Thyroid gland (tissue), 4 donors: ENCODE measurements around the gene FRYL. TPM values are rescaled to one million over a fixed set of nuclear protein-coding genes. Genes with fewer than 3 reads are reported as not detected.

Experiments used
- DNase-seq, 2 donors: peaks; one replicate each; pipeline ENCODE4 v3.0.0-alpha.2; 2019
- H3K27ac ChIP-seq, 3 donors: fragments of 200-600 bp; sonication (generic); 1 replicate in 2 of 3; 2 replicates in 1 of 3; pipeline ENCODE4 v1.5.1; 2016 to 2019; ENCODE audit warnings: mild to moderate bottlenecking in 1 of 3, moderate library complexity in 1 of 3
- H3K27me3 ChIP-seq: fragments of 200-600 bp; sonication (generic); one replicate; pipeline ENCODE4 v1.5.1; 2019
- H3K36me3 ChIP-seq, 2 donors: fragments of 200-600 bp; sonication (generic); one replicate each; pipeline ENCODE4 v1.5.1; 2016 to 2019
- H3K4me1 ChIP-seq, 2 donors: fragments of 200-600 bp; sonication (generic); one replicate each; pipeline ENCODE4 v1.5.1; 2017 to 2019
- H3K4me3 ChIP-seq, 3 donors: fragments of 200-600 bp; sonication (generic); replicated peaks in 1 of 3; 1 replicate in 2 of 3; 2 replicates in 1 of 3; pipeline ENCODE4 v1.5.1; 2016; ENCODE audit warnings: mild to moderate bottlenecking in 1 of 3
- H3K9me3 ChIP-seq: fragments of 200-600 bp; sonication (generic); one replicate; pipeline ENCODE4 v1.5.1; 2017
- POLR2A ChIP-seq, 2 donors: fragments of 450-650 bp; IDR thresholded peaks; one replicate each; pipeline ENCODE4 v1.6.1; 2017; ENCODE audit warnings: antibody characterized with exemption in 2 of 2, mild to moderate bottlenecking in 2 of 2, moderate library complexity in 1 of 2
- WGBS, 2 donors: methylation state at CpG; one replicate each; pipeline ENCODE4 v1.1.5; 2017; 5-methylcytosine and 5-hydroxymethylcytosine counted together
- intact Hi-C: fragments of 100-400 bp; cut with DNase I; formaldehyde crosslinking; loops from one replicate; pipeline ENCODE4 v1.15.1; 2023
- total RNA-seq, 4 donors: library from RNA; depleted of rRNA; stranded (reverse); fragments of >200 nt; gene quantifications; one replicate each; pipeline ENCODE4 v1.2.3, GENCODE V29; 2016
- TF ChIP-seq, protein P1 (sequence below), 6 experiments: fragments of 200-600 bp in 3 of 6; fragments of 450-650 bp in 3 of 6; sonication (generic) in 3 of 6; IDR thresholded peaks; one replicate each; pipeline ENCODE4 v1.5.1; 2016 to 2019; ENCODE audit warnings: antibody characterized with exemption in 6 of 6, mild to moderate bottlenecking in 2 of 6, inconsistent platforms in 1 of 6, moderate library complexity in 1 of 6

FRYL gene
- total RNA-seq, 4 donors from 2014 or later = 48.7 to 90.4 (median 67.8) TPM

DNA sequence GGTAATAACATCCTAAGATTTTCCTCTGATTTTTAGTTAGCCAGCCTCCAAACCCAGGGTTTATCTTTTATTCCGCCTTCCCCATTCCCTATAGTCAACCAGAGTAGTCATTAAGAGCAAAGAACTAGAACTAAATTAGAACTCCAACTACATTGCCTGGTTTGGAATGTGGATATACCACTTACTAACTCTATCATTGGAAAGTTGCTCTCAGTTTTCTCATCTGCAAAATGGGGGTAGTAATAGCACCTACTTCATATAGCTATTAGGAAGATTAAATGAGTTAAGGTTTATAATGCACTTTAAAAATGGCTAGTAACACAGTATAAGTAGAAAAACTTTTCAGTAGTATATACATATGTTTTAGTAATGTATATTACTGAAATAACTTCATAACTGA, 226.4 kb downstream of the FRYL start:
- intact Hi-C loops = no loop called here

DNA sequence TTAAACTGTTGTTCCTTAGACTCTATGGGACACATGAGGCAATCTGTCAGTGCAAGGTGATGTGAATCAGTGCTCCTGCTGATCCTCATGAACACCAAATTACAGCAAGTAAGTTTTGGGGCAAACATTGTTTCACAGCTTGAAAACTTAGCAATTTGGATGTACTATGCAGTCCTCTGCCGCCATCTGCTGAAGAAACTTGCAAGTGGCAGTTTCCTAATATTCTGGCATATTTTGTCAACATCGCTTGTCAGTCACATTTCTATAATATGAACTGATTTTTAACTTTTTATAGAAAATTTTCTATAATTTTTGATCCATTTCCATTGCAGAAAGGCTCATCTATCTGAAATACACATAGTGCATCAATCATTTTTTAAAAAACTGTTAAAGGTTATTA, 233.7 kb downstream of the FRYL start:
- TF ChIP-seq, protein P1, sequence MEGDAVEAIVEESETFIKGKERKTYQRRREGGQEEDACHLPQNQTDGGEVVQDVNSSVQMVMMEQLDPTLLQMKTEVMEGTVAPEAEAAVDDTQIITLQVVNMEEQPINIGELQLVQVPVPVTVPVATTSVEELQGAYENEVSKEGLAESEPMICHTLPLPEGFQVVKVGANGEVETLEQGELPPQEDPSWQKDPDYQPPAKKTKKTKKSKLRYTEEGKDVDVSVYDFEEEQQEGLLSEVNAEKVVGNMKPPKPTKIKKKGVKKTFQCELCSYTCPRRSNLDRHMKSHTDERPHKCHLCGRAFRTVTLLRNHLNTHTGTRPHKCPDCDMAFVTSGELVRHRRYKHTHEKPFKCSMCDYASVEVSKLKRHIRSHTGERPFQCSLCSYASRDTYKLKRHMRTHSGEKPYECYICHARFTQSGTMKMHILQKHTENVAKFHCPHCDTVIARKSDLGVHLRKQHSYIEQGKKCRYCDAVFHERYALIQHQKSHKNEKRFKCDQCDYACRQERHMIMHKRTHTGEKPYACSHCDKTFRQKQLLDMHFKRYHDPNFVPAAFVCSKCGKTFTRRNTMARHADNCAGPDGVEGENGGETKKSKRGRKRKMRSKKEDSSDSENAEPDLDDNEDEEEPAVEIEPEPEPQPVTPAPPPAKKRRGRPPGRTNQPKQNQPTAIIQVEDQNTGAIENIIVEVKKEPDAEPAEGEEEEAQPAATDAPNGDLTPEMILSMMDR (IDR thresholded peaks at IDR 0.05) = peak in 5 of 6 experiments; percentile 21 to 63 (median 48)
- no peak for TF ChIP-seq POLR2A (IDR thresholded peaks at IDR 0.05)

More for the DNA sequence above, 226.4 kb downstream of the FRYL start:
- H3K4me1 ChIP-seq = no peaks in the 10 kb centered on the region
- no peaks in the 10 kb centered on the region for H3K27me3 ChIP-seq
- no peak overlapping the region for H3K27ac ChIP-seq
- 99 to 100% methylated on average over 1 of the region's 1 CpG for WGBS, 2 donors
- peaks cover 30 to 38% of the 10 kb centered on the region in 2 donors for H3K36me3 ChIP-seq
- no peak overlapping the region for H3K4me3 ChIP-seq
- no peak for DNase-seq
- no peaks in the 10 kb centered on the region for H3K9me3 ChIP-seq
- TF ChIP-seq, protein P1 (IDR thresholded peaks at IDR 0.05) = no peak
- no peak for TF ChIP-seq POLR2A (IDR thresholded peaks at IDR 0.05)

DNA sequence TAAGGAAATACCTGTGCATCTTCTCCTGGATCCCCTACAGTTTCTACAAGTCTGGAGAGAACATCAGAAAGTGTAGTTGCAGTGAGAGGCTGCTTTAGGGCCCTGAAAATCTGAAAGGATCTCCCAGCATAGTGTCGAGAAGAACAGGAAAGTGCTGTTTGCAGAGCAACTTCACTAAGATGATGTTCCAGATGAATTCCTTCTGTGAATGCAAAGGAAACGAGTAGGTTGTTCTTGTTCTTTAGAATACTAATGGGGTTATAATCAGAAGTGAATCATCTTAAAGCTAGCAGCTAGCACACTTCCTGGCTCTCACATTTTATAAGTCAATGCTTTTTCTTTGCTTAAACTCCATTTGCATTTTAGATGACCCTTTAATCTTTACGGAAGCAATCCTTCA, 236.3 kb downstream of the FRYL start:
- intact Hi-C loops = no loop called here
- H3K4me1 ChIP-seq = peaks cover 3 to 5% of the 10 kb centered on the region in 2 donors
- no peaks in the 10 kb centered on the region for H3K9me3 ChIP-seq
- H3K27me3 ChIP-seq = no peaks in the 10 kb centered on the region
- H3K36me3 ChIP-seq = peaks cover 16 to 19% of the 10 kb centered on the region in 2 donors
- no peak for TF ChIP-seq POLR2A (IDR thresholded peaks at IDR 0.05)
- TF ChIP-seq, protein P1 (IDR thresholded peaks at IDR 0.05) = no peak
- WGBS, 2 donors = 53 to 70% methylated on average over 3 of the region's 3 CpGs
- H3K27ac ChIP-seq = peak overlapping the region in 1 of 3 donors; percentile 8
- DNase-seq = no peak
- no peak overlapping the region for H3K4me3 ChIP-seq

More for the DNA sequence above, 233.7 kb downstream of the FRYL start:
- Histone ChIP-seq H3K4me1 (peaks cover 0 to 5% of the 10 kb centered on the region in 2 donors), H3K27ac (no peak overlapping the region), H3K36me3 (peaks cover 16 to 23% of the 10 kb centered on the region in 2 donors), H3K9me3 (no peaks in the 10 kb centered on the region), H3K27me3 (no peaks in the 10 kb centered on the region), H3K4me3 (no peak overlapping the region)
- 74 to 79% methylated on average over 2 of the region's 2 CpGs for WGBS, 2 donors
- intact Hi-C loops = no loop called here
- DNase-seq = peak; percentile 6 to 34

DNA sequence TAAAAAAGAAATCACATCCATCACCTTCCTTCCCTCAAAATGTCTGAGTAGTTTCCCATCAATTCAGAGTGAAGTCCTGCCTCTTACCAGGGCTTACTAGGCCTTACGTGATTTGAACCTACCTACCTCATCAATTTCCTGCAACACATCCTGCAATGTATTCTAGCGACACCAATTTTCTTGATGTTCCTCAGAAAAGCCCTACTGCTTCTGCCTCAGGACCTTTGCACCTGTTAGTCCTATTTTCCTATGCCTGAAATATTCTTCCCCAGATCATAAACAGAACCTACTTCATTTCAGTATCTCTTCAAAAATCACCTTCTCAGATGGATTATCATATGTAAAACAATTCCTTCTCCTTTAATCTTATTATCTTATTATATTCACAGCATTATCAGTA, 237.2 kb downstream of the FRYL start:
- Histone ChIP-seq H3K36me3 (peaks cover 16 to 19% of the 10 kb centered on the region in 2 donors), H3K27me3 (no peaks in the 10 kb centered on the region), H3K4me1 (peaks cover 3 to 10% of the 10 kb centered on the region in 2 donors), H3K9me3 (no peaks in the 10 kb centered on the region), H3K27ac (no peak overlapping the region), H3K4me3 (no peak overlapping the region)
- no peak for TF ChIP-seq POLR2A (IDR thresholded peaks at IDR 0.05)
- TF ChIP-seq, protein P1 (IDR thresholded peaks at IDR 0.05) = no peak
- DNase-seq = no peak
- intact Hi-C loops = no loop called here
- 96 to 99% methylated on average over 2 of the region's 2 CpGs for WGBS, 2 donors

DNA sequence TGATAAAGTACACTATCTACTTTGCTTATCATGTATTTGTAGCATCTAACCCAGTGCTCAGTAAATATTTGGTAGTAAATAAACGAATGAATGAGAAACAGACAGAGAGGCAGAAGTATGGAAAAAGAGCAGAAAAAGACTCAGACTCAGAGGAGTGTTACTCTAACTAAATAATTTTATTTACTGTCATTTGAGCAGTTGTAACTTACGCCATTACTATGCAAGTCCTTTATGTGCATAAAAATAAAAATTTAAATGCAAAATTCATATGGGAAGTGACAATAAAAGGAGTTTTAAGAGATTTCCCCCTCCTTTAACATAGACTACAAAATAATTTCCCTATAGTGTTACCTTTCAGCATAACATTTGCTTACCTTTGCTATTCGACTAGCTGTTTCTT, 240.5 kb downstream of the FRYL start:
- Histone ChIP-seq H3K4me3 (no peak overlapping the region), H3K36me3 (peaks cover 16% of the 10 kb centered on the region in 2 donors), H3K9me3 (no peaks in the 10 kb centered on the region), H3K27me3 (no peaks in the 10 kb centered on the region), H3K27ac (no peak overlapping the region), H3K4me1 (peaks cover 3 to 10% of the 10 kb centered on the region in 2 donors)
- intact Hi-C loops = no loop called here
- no peak for TF ChIP-seq POLR2A (IDR thresholded peaks at IDR 0.05)
- TF ChIP-seq, protein P1 (IDR thresholded peaks at IDR 0.05) = no peak
- no peak for DNase-seq
- WGBS, 2 donors = 90% methylated on average over 3 of the region's 3 CpGs
